NK-92 treated with Interleukin-12 subunit alpha and Interleukin-12 subunit beta, amount 100 ng/mL, for 24 hours (cell line): ENCODE data around the gene LYPD6.

ENCODE experiments used
- DNase-seq: peaks from one replicate; lab custom pipeline; 2025; lab: John Stamatoyannopoulos, UW

LYPD6 gene

GRCh38 chr2:149507974-149508373 lies 177.6 kb downstream of the LYPD6 start:
- DNase-seq: no peak

GRCh38 chr2:149513461-149513860 lies 183.1 kb downstream of the LYPD6 start:
- no peak for DNase-seq
